Measurements from ENCODE around the gene MYRF. TPM values are rescaled to one million over a fixed set of nuclear protein-coding genes. Genes with fewer than 3 reads are reported as not detected.

MYRF gene
- total and polyA plus RNA-seq, 2 of the 13 experiments (the other 11 are each of a cell fraction or from before 2014, with no cell fraction given) = 10.2 to 25.9 TPM

DNA sequence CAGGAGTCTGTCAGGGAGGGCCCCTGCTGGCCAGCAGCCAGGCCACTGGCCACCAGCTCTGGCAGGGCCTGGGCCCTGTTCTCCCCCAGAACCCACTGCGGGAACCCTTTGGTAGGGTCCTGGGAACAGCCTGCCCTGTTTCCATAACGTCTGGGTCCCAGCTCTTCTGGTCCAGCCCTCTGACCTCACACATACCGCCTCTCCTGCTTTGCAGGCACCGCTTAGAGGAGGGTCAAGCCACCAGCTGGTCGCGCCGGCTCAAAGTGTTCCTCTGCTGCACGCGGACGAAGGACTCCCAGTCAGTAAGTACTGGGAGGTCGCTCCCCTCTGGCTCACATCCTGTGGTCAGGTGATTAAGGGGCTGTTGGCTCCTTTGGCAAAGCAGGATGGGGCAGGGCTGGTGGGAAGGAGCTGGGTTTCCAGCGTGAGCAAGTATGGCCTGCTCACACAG, 26.6 kb upstream of the MYRF start:
- ChIA-PET POLR2A (no interaction called here), CTCF (ENCODE audit: low intra/inter-chr PET ratio, low total read pairs) (no interaction called here)
- Histone ChIP-seq H3K4me1 (ENCODE audit: insufficient read depth, low read length) (no peaks in the 10 kb centered on the region), H4K20me1 (ENCODE audit: insufficient read depth, low read length) (no peaks in the 10 kb centered on the region), H3K27me3 (ENCODE audit: control insufficient read depth in 1 of 2, insufficient read depth in 2 of 2, low read length in 2 of 2) (no peaks in the 10 kb centered on the region), H3K9me3 (ENCODE audit: low read length) (no peaks in the 10 kb centered on the region), H3K27ac (ENCODE audit: extremely low read length, insufficient read depth, low read length) (no peak overlapping the region), H3K4me2 (ENCODE audit: low read depth, low read length) (no peak overlapping the region), H3K79me2 (ENCODE audit: insufficient read depth, low read length) (no peaks in the 10 kb centered on the region), H3K36me3 (replicated peaks in 1 of 2; ENCODE audit: control insufficient read depth in 1 of 2, insufficient read depth in 2 of 2, low read length in 2 of 2) (peaks cover 12 to 48% of the 10 kb centered on the region in 2 experiments), H3K9ac (ENCODE audit: insufficient read depth, low read depth, low read length) (no peak overlapping the region), H3K4me3 (replicated peaks in 1 of 3; ENCODE audit: insufficient read depth in 1 of 3, low read depth in 2 of 3, low read length in 3 of 3) (no peak overlapping the region), H2AFZ (ENCODE audit: low read length) (no peak overlapping the region)
- no peak for TF ChIP-seq ZNF619 (CRISPR knock-in tag; IDR thresholded peaks at IDR 0.05)
- peak; percentile 24 for TF ChIP-seq AGO2 (optimal IDR thresholded peaks at IDR 0.05; ENCODE audit: low read depth, low read length)
- FAIRE-seq = no peak
- no TSS peak for BruUV-seq (replicated peaks)
- WGBS (ENCODE audit: low lambda C conversion rate) = 94% methylated on average over 11 of the region's 12 CpGs
- in situ Hi-C loops (cut with HindIII; ENCODE audit: extremely low pct_ligation_motif_present, low pct_unique_long_range_greater_than_20kb) = no loop called here
- ATAC-seq = no peak
- intact Hi-C loops (cut with micrococcal nuclease; ENCODE audit: unreplicated experiment) = no loop called here
- no peak for DNase-seq (ENCODE audit: low spot score)

GRCh38 chr11:61726775-61727174, 25.7 kb upstream of the MYRF start:
- no peaks in the 10 kb centered on the region for H4K20me1 ChIP-seq (ENCODE audit: insufficient read depth, low read length)
- no peak overlapping the region for H3K4me2 ChIP-seq (ENCODE audit: low read depth, low read length)
- ATAC-seq = no peak
- intact Hi-C loops (cut with micrococcal nuclease; ENCODE audit: unreplicated experiment) = no loop called here
- H3K9me3 ChIP-seq (ENCODE audit: low read length) = no peaks in the 10 kb centered on the region
- FAIRE-seq = no peak
- H3K27me3 ChIP-seq (ENCODE audit: control insufficient read depth in 1 of 2, insufficient read depth in 2 of 2, low read length in 2 of 2) = no peaks in the 10 kb centered on the region
- DNase-seq (ENCODE audit: low spot score) = no peak
- H3K4me1 ChIP-seq (ENCODE audit: insufficient read depth, low read length) = no peaks in the 10 kb centered on the region
- no peak overlapping the region for H3K4me3 ChIP-seq (replicated peaks in 1 of 3; ENCODE audit: insufficient read depth in 1 of 3, low read depth in 2 of 3, low read length in 3 of 3)
- H3K27ac ChIP-seq (ENCODE audit: extremely low read length, insufficient read depth, low read length) = no peak overlapping the region
- POLR2A ChIA-PET = no interaction called here
- in situ Hi-C loops (cut with HindIII; ENCODE audit: extremely low pct_ligation_motif_present, low pct_unique_long_range_greater_than_20kb) = no loop called here
- 100% methylated on average over 5 of the region's 13 CpGs for WGBS (ENCODE audit: low lambda C conversion rate)
- CTCF ChIA-PET (ENCODE audit: low intra/inter-chr PET ratio, low total read pairs) = no interaction called here
- BruUV-seq (replicated peaks) = no TSS peak
- no peak overlapping the region for H2AFZ ChIP-seq (ENCODE audit: low read length)
- no peaks in the 10 kb centered on the region for H3K79me2 ChIP-seq (ENCODE audit: insufficient read depth, low read length)
- peaks cover 14 to 47% of the 10 kb centered on the region in 2 experiments for H3K36me3 ChIP-seq (replicated peaks in 1 of 2; ENCODE audit: control insufficient read depth in 1 of 2, insufficient read depth in 2 of 2, low read length in 2 of 2)
- no peak overlapping the region for H3K9ac ChIP-seq (ENCODE audit: insufficient read depth, low read depth, low read length)
- no peak for TF ChIP-seq HDAC2 (CRISPR knock-in tag; IDR thresholded peaks at IDR 0.05)
- TF ChIP-seq RARG (CRISPR knock-in tag; IDR thresholded peaks at IDR 0.05; ENCODE audit: low read depth) = no peak
- TF ChIP-seq SIX4 (CRISPR knock-in tag; IDR thresholded peaks at IDR 0.05) = no peak
- TF ChIP-seq ZNF761 (CRISPR knock-in tag; conservative IDR thresholded peaks at IDR 0.05) = no peak
- no peak for TF ChIP-seq GPN1 (CRISPR knock-in tag; IDR thresholded peaks at IDR 0.05; ENCODE audit: borderline replicate concordance)
- TF ChIP-seq, protein P1, sequence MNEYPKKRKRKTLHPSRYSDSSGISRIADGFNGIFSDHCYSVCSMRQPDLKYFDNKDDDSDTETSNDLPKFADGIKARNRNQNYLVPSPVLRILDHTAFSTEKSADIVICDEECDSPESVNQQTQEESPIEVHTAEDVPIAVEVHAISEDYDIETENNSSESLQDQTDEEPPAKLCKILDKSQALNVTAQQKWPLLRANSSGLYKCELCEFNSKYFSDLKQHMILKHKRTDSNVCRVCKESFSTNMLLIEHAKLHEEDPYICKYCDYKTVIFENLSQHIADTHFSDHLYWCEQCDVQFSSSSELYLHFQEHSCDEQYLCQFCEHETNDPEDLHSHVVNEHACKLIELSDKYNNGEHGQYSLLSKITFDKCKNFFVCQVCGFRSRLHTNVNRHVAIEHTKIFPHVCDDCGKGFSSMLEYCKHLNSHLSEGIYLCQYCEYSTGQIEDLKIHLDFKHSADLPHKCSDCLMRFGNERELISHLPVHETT (CRISPR knock-in tag; conservative IDR thresholded peaks at IDR 0.05) = no peak
- no peak for TF ChIP-seq ERF (CRISPR knock-in tag; IDR thresholded peaks at IDR 0.05)
- TF ChIP-seq ZNF580 (CRISPR knock-in tag; IDR thresholded peaks at IDR 0.05; ENCODE audit: borderline replicate concordance, low read depth) = no peak
- no peak for TF ChIP-seq ZBTB8A (CRISPR knock-in tag; IDR thresholded peaks at IDR 0.05; ENCODE audit: borderline replicate concordance, low read depth)
- TF ChIP-seq SP4 (CRISPR knock-in tag; IDR thresholded peaks at IDR 0.05) = no peak
- TF ChIP-seq SKIL (CRISPR knock-in tag; IDR thresholded peaks at IDR 0.05; ENCODE audit: borderline replicate concordance) = no peak
- TF ChIP-seq AGO1 (IDR thresholded peaks at IDR 0.05; ENCODE audit: low read depth, low read length, poor library complexity, severe bottlenecking) = no peak
- no peak for TF ChIP-seq JUN (CRISPR knock-in tag; IDR thresholded peaks at IDR 0.05)

All from HepG2 (cell line).